GM19239 (cell line): ENCODE measurements around the gene UBE2K.
"Not testable (repeated sequence)": the region's sequence is repeated elsewhere in the genome, so short reads cannot be mapped to it uniquely, and the experiment has no call there.

Source experiments
- DNase-seq: peaks from one replicate; pipeline ENCODE4 v3.0.0; 2011; ENCODE audit warnings: low spot score; ENCODE audit not compliant: insufficient read length
- FAIRE-seq: peaks from 2 replicates; lab custom pipeline; 2011; peaks lifted over from hg19 to GRCh38; lab: Jason Lieb, UNC

The UBE2K gene

GRCh38 chr4:39685990-39686389, 11.9 kb upstream of the UBE2K start:
- DNase-seq, result no peak
- FAIRE-seq, result no peak

DNA sequence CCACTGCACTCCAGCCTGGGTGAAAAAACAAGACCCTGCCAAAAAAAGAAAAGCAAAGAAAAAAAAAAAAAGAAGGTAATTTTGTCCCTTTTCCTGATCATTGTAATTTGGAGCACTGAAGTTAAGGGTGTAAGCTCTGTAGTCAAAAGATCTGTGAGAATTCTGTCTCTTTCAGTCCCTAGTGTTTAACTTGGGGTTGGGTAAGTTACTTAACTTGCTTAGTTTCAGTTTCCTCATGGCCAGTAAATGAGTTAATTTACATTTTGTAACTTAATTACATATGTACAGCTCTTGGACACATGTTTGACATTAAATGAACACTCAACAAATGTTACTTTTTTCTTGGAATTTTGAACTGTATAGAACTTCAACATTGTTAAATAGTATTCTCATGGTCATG, 10.9 kb upstream of the UBE2K start:
- DNase-seq (peak; percentile 21), FAIRE-seq (peak; percentile 93)

DNA sequence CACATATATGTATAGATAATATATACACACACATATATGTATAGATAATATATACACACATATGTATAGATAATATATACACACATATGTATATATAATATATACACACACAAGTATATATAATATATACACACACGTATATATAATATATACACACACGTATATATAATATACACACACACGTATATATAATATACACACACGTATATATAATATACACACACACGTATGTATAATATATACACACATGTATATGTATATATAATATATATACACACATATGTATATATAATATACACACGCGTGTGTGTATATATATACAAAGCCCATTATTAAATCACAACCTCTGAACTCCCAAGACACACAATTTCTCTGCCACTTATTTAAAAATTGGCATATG, 8.0 kb upstream of the UBE2K start:
- DNase-seq (no peak), FAIRE-seq (no peak)

- FAIRE-seq (peak; percentile 67), DNase-seq (no peak)
These were observed 581 bp downstream of the UBE2K start for GRCh38 chr4:39698424-39699009.

- DNase-seq (no peak), FAIRE-seq (peak; percentile 47)
These were observed 1.9 kb downstream of the UBE2K start for GRCh38 chr4:39699687-39700409.

GRCh38 chr4:39700554-39700953, 2.6 kb downstream of the UBE2K start:
- DNase-seq, result no peak
- no peak for FAIRE-seq

GRCh38 chr4:39702716-39703115, 4.8 kb downstream of the UBE2K start:
- FAIRE-seq (no peak), DNase-seq (no peak)

DNA sequence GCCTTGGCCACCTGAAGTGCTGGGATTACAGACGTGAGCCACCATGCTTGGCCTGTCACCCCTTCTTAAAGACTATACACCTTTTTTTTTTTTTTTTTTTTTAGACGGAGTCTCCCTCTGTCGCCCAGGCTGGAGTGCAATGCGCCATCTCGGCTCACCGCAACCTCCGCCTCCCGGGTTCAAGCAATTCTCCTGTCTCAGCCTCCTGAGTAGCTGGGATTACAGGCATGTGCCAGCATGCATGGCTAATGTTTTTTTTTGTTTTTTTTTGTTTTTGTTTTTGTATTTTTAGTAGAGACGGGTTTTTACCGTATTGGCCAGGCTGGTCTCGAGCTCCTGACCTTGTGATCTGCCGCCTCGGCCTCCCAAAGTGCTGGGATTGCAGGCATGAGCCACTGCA, 6.9 kb downstream of the UBE2K start:
- not testable (repeated sequence) for FAIRE-seq, DNase-seq

DNA sequence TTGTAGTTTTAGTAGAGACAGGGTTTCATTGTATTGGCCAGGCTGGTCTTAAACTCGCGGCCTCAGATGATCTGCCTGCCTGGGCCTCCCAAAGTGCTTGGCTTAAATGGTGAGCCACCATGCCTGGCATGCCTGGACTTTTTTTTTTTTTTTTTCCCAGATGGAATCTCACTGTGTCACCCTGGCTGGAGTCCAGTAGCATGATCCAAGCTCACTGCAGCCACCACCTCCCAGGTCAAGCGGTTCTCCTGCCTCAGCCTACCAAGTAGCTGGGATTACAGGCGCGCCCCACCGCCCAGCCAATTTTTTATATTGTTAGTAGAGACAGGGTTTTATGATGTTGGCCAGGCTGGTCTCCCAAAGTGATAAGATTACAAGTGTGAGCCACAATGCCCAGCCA, 8.4 kb downstream of the UBE2K start:
- DNase-seq (no peak), FAIRE-seq (no peak)

- FAIRE-seq, result peak; percentile 44
- no peak for DNase-seq
These were observed 9.0 kb downstream of the UBE2K start for GRCh38 chr4:39706741-39707511.

- DNase-seq (no peak), FAIRE-seq (peak; percentile 61)
These were observed 12.4 kb downstream of the UBE2K start for GRCh38 chr4:39710098-39710896.

DNA sequence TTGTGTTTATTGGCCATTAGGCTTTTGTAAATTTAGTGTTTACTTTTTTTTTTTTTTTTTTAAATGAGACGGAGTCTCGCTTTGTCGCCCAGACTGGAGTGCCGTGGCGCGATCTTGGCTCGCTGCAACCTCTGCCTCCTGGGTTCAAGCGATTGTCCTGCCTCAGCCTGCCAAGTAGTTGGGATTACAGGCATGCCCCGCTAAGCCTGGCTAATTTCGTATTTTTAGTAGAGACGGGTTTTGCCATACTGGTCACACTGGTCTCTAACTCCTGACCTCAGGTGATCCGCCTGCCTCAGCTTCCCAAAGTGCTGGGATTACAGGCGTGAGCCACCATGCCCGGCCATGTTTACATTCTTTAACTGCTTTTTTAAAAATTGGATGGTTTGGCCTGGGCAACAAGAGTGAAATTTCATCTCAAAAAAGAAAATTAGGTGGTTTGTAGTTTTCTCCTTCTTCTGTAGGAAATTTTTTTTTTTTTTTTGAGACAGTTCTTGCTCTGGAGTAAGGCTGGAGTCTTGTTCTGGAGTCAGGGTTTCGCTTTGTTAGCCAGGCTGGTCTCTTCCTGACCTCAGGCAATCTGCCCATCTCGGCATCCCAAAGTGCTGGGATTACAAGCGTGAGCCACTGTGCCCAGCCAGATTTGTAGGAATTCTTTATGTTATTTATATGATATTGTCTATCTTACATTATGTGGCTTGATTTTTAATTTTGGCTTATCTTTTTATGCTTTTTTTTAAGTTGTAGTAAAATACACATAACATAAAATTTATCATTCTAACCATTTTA, 15.1 kb downstream of the UBE2K start:
- no peak for FAIRE-seq

DNA sequence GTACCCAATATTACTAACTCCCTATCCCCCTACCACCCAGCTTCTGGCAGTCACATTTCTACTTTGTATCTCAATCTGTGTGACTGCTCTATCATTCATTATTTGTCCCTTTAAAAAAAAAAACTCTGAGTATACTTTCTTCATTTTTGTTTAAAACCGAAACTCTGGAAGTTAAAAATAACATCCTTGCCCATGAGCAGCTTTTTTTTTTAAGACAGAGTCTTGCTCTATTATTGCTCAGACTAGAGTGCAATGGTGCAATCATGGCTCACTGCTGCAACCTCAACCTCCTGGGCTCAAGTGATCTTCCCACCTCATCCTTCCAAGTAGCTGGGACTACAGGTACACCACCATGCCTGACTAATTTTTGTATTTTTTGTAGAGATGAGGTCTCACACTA, 15.8 kb downstream of the UBE2K start:
- FAIRE-seq (no peak), DNase-seq (no peak)

More for the DNA sequence above, 15.1 kb downstream of the UBE2K start:
- DNase-seq, result no peak

DNA sequence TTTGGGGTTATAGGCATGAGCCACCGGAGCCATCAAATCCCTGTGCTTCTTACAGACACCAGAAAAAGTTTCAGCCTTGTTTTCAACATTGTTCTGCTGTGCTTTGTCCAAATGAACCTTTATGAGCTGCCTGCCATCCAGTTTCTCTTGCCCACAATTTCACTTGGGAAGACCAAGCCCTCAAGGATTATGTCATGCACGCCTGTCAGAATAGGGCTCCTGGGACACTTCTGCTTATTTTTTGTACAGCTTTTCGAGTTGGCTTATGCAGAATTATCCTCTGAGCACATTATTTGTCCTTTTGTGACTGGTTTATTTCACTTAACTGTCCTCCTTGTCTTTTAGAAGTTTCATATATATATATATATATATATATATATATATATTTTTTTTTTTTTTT, 16.2 kb downstream of the UBE2K start:
- DNase-seq (no peak), FAIRE-seq (peak; percentile 71)

- FAIRE-seq (peak; percentile 63), DNase-seq (no peak)
These were observed 17.9 kb downstream of the UBE2K start for GRCh38 chr4:39715788-39716187.

GRCh38 chr4:39716356-39716755, 18.4 kb downstream of the UBE2K start:
- FAIRE-seq (no peak), DNase-seq (no peak)

DNA sequence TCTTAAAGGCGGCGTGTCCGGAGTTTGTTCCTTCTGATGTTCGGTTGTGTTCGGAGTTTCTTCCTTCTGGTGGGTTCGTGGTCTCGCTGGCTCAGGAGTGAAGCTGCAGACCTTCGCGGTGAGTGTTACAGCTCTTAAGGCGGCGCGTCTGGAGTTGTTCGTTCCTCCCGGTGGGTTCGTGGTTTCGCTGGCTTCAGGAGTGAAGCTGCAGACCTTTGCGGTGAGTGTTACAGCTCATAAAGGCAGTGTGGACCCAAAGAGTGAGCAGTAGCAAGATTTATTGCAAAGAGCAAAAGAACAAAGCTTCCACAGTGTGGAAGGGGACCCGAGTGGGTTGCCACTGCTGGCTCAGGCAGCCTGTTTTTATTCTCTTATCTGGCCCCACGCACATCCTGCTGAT, 19.8 kb downstream of the UBE2K start:
- not testable (repeated sequence) for FAIRE-seq, DNase-seq

GRCh38 chr4:39718366-39719323, 20.7 kb downstream of the UBE2K start:
- FAIRE-seq (no peak), DNase-seq (no peak)
